ENCODE results near the gene DAP. TPM values are rescaled to one million over a fixed set of nuclear protein-coding genes. Genes with fewer than 3 reads are reported as not detected.
"Not testable (repeated sequence)": the region's sequence is repeated elsewhere in the genome, so short reads cannot be mapped to it uniquely, and the experiment has no call there.

Gene DAP
- total RNA-seq, 3 donors from 2014 or later = 60.8 to 63.8 (median 61.9) TPM

- Histone ChIP-seq H3K27ac (no peak overlapping the region), H3K4me3 (no peak overlapping the region), H3K27me3 (no peaks in the 10 kb centered on the region), H3K4me1 (no peaks in the 10 kb centered on the region), H3K36me3 (no peaks in the 10 kb centered on the region), H3K9me3 (no peaks in the 10 kb centered on the region)
- no peak for DNase-seq (ENCODE audit: low spot score in 2 of 2)
- TF ChIP-seq, protein P1, sequence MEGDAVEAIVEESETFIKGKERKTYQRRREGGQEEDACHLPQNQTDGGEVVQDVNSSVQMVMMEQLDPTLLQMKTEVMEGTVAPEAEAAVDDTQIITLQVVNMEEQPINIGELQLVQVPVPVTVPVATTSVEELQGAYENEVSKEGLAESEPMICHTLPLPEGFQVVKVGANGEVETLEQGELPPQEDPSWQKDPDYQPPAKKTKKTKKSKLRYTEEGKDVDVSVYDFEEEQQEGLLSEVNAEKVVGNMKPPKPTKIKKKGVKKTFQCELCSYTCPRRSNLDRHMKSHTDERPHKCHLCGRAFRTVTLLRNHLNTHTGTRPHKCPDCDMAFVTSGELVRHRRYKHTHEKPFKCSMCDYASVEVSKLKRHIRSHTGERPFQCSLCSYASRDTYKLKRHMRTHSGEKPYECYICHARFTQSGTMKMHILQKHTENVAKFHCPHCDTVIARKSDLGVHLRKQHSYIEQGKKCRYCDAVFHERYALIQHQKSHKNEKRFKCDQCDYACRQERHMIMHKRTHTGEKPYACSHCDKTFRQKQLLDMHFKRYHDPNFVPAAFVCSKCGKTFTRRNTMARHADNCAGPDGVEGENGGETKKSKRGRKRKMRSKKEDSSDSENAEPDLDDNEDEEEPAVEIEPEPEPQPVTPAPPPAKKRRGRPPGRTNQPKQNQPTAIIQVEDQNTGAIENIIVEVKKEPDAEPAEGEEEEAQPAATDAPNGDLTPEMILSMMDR (IDR thresholded peaks at IDR 0.05) = no peak
- no peak for TF ChIP-seq POLR2A (IDR thresholded peaks at IDR 0.05)
- no peak for TF ChIP-seq POLR2AphosphoS5 (IDR thresholded peaks at IDR 0.05)
- intact Hi-C loops (cut with DNase I; ENCODE audit: low total_unique reads) = no loop called here
Measured at GRCh38 chr5:10633271-10634049, 127.6 kb downstream of the DAP start.

GRCh38 chr5:10632110-10632761 is 128.8 kb downstream of the DAP start:
- Histone ChIP-seq H3K27ac (no peak overlapping the region), H3K27me3 (no peaks in the 10 kb centered on the region), H3K4me1 (no peaks in the 10 kb centered on the region), H3K36me3 (no peaks in the 10 kb centered on the region), H3K9me3 (no peaks in the 10 kb centered on the region), H3K4me3 (no peak overlapping the region)
- no peak for TF ChIP-seq POLR2AphosphoS5 (IDR thresholded peaks at IDR 0.05)
- TF ChIP-seq, protein P1 (IDR thresholded peaks at IDR 0.05) = no peak
- no peak for TF ChIP-seq POLR2A (IDR thresholded peaks at IDR 0.05)
- DNase-seq (ENCODE audit: low spot score in 2 of 2) = no peak
- intact Hi-C loops (cut with DNase I; ENCODE audit: low total_unique reads) = no loop called here

GRCh38 chr5:10631316-10631996 is 129.6 kb downstream of the DAP start:
- TF ChIP-seq POLR2A (IDR thresholded peaks at IDR 0.05) (no peak), POLR2AphosphoS5 (IDR thresholded peaks at IDR 0.05) (no peak)
- no peak overlapping the region for H3K4me3 ChIP-seq
- H3K27ac ChIP-seq = no peak overlapping the region
- no peaks in the 10 kb centered on the region for H3K9me3 ChIP-seq
- H3K27me3 ChIP-seq = no peaks in the 10 kb centered on the region
- H3K36me3 ChIP-seq = no peaks in the 10 kb centered on the region
- intact Hi-C loops (cut with DNase I; ENCODE audit: low total_unique reads) = no loop called here
- H3K4me1 ChIP-seq = no peaks in the 10 kb centered on the region
- DNase-seq (ENCODE audit: low spot score in 2 of 2) = no peak

- H3K36me3 ChIP-seq; H3K27ac ChIP-seq; H3K4me1 ChIP-seq; H3K27me3 ChIP-seq; H3K4me3 ChIP-seq; intact Hi-C loops (cut with DNase I; ENCODE audit: low total_unique reads); DNase-seq (ENCODE audit: low spot score in 2 of 2); H3K9me3 ChIP-seq: not testable (repeated sequence)
Measured at GRCh38 chr5:10630744-10631143, 130.3 kb downstream of the DAP start.

DNA sequence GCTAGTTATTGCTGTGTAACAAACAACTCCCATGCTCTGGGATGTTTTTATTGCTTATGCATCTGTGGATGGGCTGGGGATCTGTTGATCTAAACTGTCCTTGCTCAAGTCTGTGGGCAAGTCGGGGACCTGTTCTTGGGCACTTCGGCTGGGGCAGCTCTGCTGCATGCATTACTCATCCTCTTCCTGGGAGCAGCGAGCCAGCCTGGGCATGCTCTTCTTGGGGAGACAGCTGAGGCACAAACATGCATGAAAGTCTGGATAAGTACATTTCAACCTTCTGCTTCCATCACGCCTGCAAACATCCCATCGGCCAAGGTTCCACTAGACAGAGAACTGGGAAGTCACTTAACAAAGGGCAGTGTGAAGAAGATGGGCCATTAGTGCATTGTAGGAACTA is 130.9 kb downstream of the DAP start:
- Histone ChIP-seq H3K9me3 (no peaks in the 10 kb centered on the region), H3K27ac (no peak overlapping the region), H3K36me3 (no peaks in the 10 kb centered on the region), H3K27me3 (no peaks in the 10 kb centered on the region), H3K4me3 (no peak overlapping the region), H3K4me1 (no peaks in the 10 kb centered on the region)
- no peak for TF ChIP-seq POLR2A (IDR thresholded peaks at IDR 0.05)
- no peak for TF ChIP-seq POLR2AphosphoS5 (IDR thresholded peaks at IDR 0.05)
- TF ChIP-seq, protein P1 (IDR thresholded peaks at IDR 0.05) = no peak
- DNase-seq (ENCODE audit: low spot score in 2 of 2) = no peak
- intact Hi-C loops (cut with DNase I; ENCODE audit: low total_unique reads) = no loop called here

GRCh38 chr5:10629682-10630081 is 131.4 kb downstream of the DAP start:
- no peak for DNase-seq (ENCODE audit: low spot score in 2 of 2)
- intact Hi-C loops (cut with DNase I; ENCODE audit: low total_unique reads) = loop anchor here (10.0 kb wide), 1 partner anchor 165 kb away; no protein-coding TSS in a partner anchor
- TF ChIP-seq, protein P1 (IDR thresholded peaks at IDR 0.05) = no peak
- TF ChIP-seq POLR2AphosphoS5 (IDR thresholded peaks at IDR 0.05) (no peak), POLR2A (IDR thresholded peaks at IDR 0.05) (no peak)
- no peak overlapping the region for H3K27ac ChIP-seq
- H3K36me3 ChIP-seq = no peaks in the 10 kb centered on the region
- no peaks in the 10 kb centered on the region for H3K27me3 ChIP-seq
- H3K9me3 ChIP-seq = no peaks in the 10 kb centered on the region
- H3K4me1 ChIP-seq = no peaks in the 10 kb centered on the region
- no peak overlapping the region for H3K4me3 ChIP-seq
